Ovary (tissue), 3 donors: Measurements from ENCODE around the gene XXYLT1.

ENCODE experiments used
- POLR2A ChIP-seq: fragments of 450-650 bp; IDR thresholded peaks from one replicate; pipeline ENCODE4 v1.6.1; 2017; ENCODE audit warnings: antibody characterized with exemption, mild to moderate bottlenecking, moderate library complexity
- TF ChIP-seq, protein P1 (sequence below), 3 donors: fragments of 450-650 bp in 2 of 3; fragments of 200-600 bp in 1 of 3; IDR thresholded peaks; one replicate each; pipeline versions ENCODE4 v1.5.1 to v1.8.0; 2016 to 2022; ENCODE audit warnings: antibody characterized with exemption in 3 of 3, mild to moderate bottlenecking in 1 of 3
- donor health status: DM: no; HTN: no; CAD: no.

DNA sequence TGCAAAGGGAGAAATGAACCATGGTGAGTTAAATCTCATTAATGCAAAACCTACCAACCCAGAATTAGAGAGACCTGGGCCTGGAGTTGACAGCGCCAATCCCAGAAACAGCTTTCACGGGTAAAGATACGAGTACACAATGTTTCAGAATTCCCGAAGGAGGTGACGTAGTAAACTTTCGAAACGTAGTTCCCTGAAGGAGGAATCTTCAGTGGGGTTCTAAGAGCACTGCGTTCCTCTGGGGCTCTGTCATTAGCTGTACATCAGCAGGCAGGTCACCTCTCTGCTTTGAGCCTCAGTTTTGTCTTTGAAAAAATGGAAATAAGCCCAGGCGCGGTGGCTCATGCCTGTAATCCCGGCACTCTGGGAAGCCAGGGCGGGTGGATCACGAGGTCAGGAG is 152.3 kb downstream of the XXYLT1 start:
- TF ChIP-seq, protein P1, sequence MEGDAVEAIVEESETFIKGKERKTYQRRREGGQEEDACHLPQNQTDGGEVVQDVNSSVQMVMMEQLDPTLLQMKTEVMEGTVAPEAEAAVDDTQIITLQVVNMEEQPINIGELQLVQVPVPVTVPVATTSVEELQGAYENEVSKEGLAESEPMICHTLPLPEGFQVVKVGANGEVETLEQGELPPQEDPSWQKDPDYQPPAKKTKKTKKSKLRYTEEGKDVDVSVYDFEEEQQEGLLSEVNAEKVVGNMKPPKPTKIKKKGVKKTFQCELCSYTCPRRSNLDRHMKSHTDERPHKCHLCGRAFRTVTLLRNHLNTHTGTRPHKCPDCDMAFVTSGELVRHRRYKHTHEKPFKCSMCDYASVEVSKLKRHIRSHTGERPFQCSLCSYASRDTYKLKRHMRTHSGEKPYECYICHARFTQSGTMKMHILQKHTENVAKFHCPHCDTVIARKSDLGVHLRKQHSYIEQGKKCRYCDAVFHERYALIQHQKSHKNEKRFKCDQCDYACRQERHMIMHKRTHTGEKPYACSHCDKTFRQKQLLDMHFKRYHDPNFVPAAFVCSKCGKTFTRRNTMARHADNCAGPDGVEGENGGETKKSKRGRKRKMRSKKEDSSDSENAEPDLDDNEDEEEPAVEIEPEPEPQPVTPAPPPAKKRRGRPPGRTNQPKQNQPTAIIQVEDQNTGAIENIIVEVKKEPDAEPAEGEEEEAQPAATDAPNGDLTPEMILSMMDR (IDR thresholded peaks at IDR 0.05): no peak
- no peak for TF ChIP-seq POLR2A
